Astrocyte (in vitro differentiated cells and primary cell): ENCODE measurements around the gene COX7B2.

ENCODE experiments used
- CTCF ChIP-seq: IDR thresholded peaks from 2 replicates; pipeline ENCODE4 v1.5.1; 2011; ENCODE audit warnings: low read depth, mild to moderate bottlenecking, inconsistent platforms, low read length, moderate library complexity; ENCODE audit not compliant: insufficient read depth
- EZH2 ChIP-seq: IDR thresholded peaks from 2 replicates; pipeline ENCODE4 v1.6.1; 2012; ENCODE audit warnings: mild to moderate bottlenecking, low read length, inconsistent platforms; ENCODE audit not compliant: insufficient read depth

DNA sequence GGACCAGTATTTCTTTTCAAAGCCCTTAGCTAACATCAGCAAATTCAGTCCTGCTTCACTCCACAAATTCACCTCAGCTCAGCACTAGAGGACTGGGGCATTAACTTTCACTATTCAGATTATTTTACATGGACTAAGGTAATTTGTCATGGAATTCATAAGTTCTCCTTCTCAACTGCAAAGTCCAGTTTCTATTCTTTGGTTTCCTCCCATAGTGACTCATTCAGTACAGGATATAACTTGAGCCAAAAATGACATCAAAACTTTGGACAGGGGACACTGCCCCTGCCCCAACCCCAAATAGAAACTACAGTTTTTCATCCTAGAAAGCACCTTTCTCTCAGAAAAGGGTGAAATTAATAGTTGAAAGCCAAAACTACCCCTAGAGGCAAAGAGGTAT is 52.7 kb downstream of the COX7B2 start:
- TF ChIP-seq CTCF = no peak
- TF ChIP-seq EZH2 = no peak
